Breast epithelium (tissue), 4 donors: ENCODE measurements around the gene ZNF133. TPM values are rescaled to one million over a fixed set of nuclear protein-coding genes. Genes with fewer than 3 reads are reported as not detected.
"Not testable (repeated sequence)": the region's sequence is repeated elsewhere in the genome, so short reads cannot be mapped to it uniquely, and the experiment has no call there.

Experiments used
- DNase-seq, 2 donors: peaks; one replicate each; pipeline ENCODE4 v3.0.0-alpha.2; 2019; ENCODE audit warnings: low spot score in 2 of 2
- H3K27ac ChIP-seq, 2 donors: fragments of 200-600 bp; sonication (generic) in 1 of 2; one replicate each; pipeline ENCODE4 v1.5.1; 2016 to 2019; ENCODE audit warnings: mild to moderate bottlenecking in 1 of 2
- H3K27me3 ChIP-seq, 2 donors: fragments of 200-600 bp; sonication (generic) in 1 of 2; one replicate each; pipeline versions ENCODE4 v1.5.1 to v1.6.0; 2017 to 2019; ENCODE audit warnings: control low read depth in 1 of 2, mild to moderate bottlenecking in 1 of 2
- H3K36me3 ChIP-seq: fragments of 200-600 bp; one replicate; pipeline ENCODE4 v1.5.1; 2019
- H3K4me1 ChIP-seq, 2 donors: fragments of 200-600 bp; sonication (generic); one replicate each; pipeline ENCODE4 v1.5.1; 2016 to 2019; ENCODE audit warnings: control low read depth in 1 of 2
- H3K4me3 ChIP-seq, 3 donors: fragments of 200-600 bp; sonication (generic); 1 replicate in 2 of 3; 2 replicates in 1 of 3; pipeline ENCODE4 v1.5.1; 2016 to 2019; ENCODE audit warnings: mild to moderate bottlenecking in 3 of 3, moderate library complexity in 2 of 3
- H3K9me3 ChIP-seq, 2 donors: fragments of 200-600 bp; sonication (generic) in 1 of 2; one replicate each; pipeline ENCODE4 v1.5.1; 2016 to 2019; ENCODE audit warnings: control low read depth in 1 of 2
- CTCF ChIP-seq, 3 donors: fragments of 450-650 bp; IDR thresholded peaks; one replicate each; pipeline ENCODE4 v1.5.1; 2016 to 2017; ENCODE audit warnings: antibody characterized with exemption in 3 of 3, mild to moderate bottlenecking in 3 of 3, moderate library complexity in 3 of 3
- POLR2A ChIP-seq: fragments of 450-650 bp; IDR thresholded peaks from one replicate; pipeline ENCODE4 v1.6.1; 2016; ENCODE audit warnings: antibody characterized with exemption, mild to moderate bottlenecking, moderate library complexity
- POLR2AphosphoS5 ChIP-seq, 3 donors: sonication (generic); formaldehyde crosslinking; IDR thresholded peaks; one replicate each; pipeline ENCODE4 v1.6.1; 2017; ENCODE audit warnings: antibody characterized with exemption in 3 of 3
- intact Hi-C: fragments of 100-400 bp; cut with DNase I; formaldehyde crosslinking; loops from one replicate; pipeline ENCODE4 v1.15.1; 2023; ENCODE audit warnings: low total_unique reads
- total RNA-seq, 3 donors: library from RNA; depleted of rRNA; stranded (reverse); fragments of >200 nt; gene quantifications; one replicate each; pipeline ENCODE4 v1.1.0, GENCODE V29; 2016

Gene ZNF133
- total RNA-seq = 10 to 100 TPM; 20.0 to 37.5 (median 33.1) TPM

GRCh38 chr20:18287915-18288748 is at the start of gene ZNF133:
ZNF133 (plus strand) TSS chr20:18288527; CDS start chr20:18305687, 17,160 bp downstream.
- intact Hi-C loops = no loop called here
- peaks cover 0 to 16% of the 10 kb centered on the region in 2 donors for H3K9me3 ChIP-seq
- peak; percentile 96 to 97 for DNase-seq
- H3K27ac ChIP-seq = peak within 1 kb of the TSS; percentile 94 to 98
- H3K4me3 ChIP-seq = peak within 1 kb of the TSS; percentile 82 to 97 (median 83)
- TF ChIP-seq CTCF (IDR thresholded peaks at IDR 0.05) (no peak), POLR2AphosphoS5 (IDR thresholded peaks at IDR 0.05) (peak; percentile 73 to 92 (median 87)), POLR2A (peak; percentile 83)
- H3K36me3 ChIP-seq = no peaks in the 10 kb centered on the region
- H3K4me1 ChIP-seq = peaks cover 6 to 10% of the 10 kb centered on the region in 2 donors
- H3K27me3 ChIP-seq = no peaks in the 10 kb centered on the region

GRCh38 chr20:18240997-18241396 is 47.3 kb upstream of the ZNF133 start:
- TF ChIP-seq CTCF (IDR thresholded peaks at IDR 0.05) = no peak
- no peak for TF ChIP-seq POLR2A
- TF ChIP-seq POLR2AphosphoS5 (IDR thresholded peaks at IDR 0.05) = no peak
- H3K27ac ChIP-seq = no peak overlapping the region
- H3K9me3 ChIP-seq = no peaks in the 10 kb centered on the region
- H3K27me3 ChIP-seq = no peaks in the 10 kb centered on the region
- H3K4me3 ChIP-seq = no peak overlapping the region
- no peaks in the 10 kb centered on the region for H3K4me1 ChIP-seq
- no peak for DNase-seq
- no peaks in the 10 kb centered on the region for H3K36me3 ChIP-seq
- intact Hi-C loops = no loop called here

GRCh38 chr20:18243802-18244201 is 44.5 kb upstream of the ZNF133 start:
- TF ChIP-seq POLR2AphosphoS5 (IDR thresholded peaks at IDR 0.05) = no peak
- TF ChIP-seq POLR2A = no peak
- TF ChIP-seq CTCF (IDR thresholded peaks at IDR 0.05) = no peak
- Histone ChIP-seq H3K36me3 (no peaks in the 10 kb centered on the region), H3K27ac (no peak overlapping the region), H3K9me3 (no peaks in the 10 kb centered on the region), H3K4me1 (no peaks in the 10 kb centered on the region), H3K27me3 (no peaks in the 10 kb centered on the region), H3K4me3 (no peak overlapping the region)
- intact Hi-C loops = no loop called here
- DNase-seq = no peak

- intact Hi-C loops = not testable (repeated sequence)
These were observed 39.8 kb upstream of the ZNF133 start for GRCh38 chr20:18248545-18248944.

GRCh38 chr20:18250217-18250616 is 38.1 kb upstream of the ZNF133 start:
- Histone ChIP-seq H3K9me3 (no peaks in the 10 kb centered on the region), H3K36me3 (no peaks in the 10 kb centered on the region)
- intact Hi-C loops = no loop called here

More at GRCh38 chr20:18248545-18248944, 39.8 kb upstream of the ZNF133 start:
- H3K36me3 ChIP-seq, H3K4me3 ChIP-seq, H3K9me3 ChIP-seq, H3K4me1 ChIP-seq, DNase-seq, H3K27ac ChIP-seq, H3K27me3 ChIP-seq: not testable (repeated sequence)

More at GRCh38 chr20:18250217-18250616, 38.1 kb upstream of the ZNF133 start:
- H3K4me3 ChIP-seq = no peak overlapping the region
- H3K27me3 ChIP-seq = no peaks in the 10 kb centered on the region
- TF ChIP-seq CTCF (IDR thresholded peaks at IDR 0.05) = no peak
- no peak for TF ChIP-seq POLR2A
- TF ChIP-seq POLR2AphosphoS5 (IDR thresholded peaks at IDR 0.05) = no peak
- no peak for DNase-seq
- H3K27ac ChIP-seq = no peak overlapping the region
- H3K4me1 ChIP-seq = no peaks in the 10 kb centered on the region
